CD8-positive, alpha-beta memory T cell (primary cell): ENCODE measurements around the gene LRRC46. TPM values are rescaled to one million over a fixed set of nuclear protein-coding genes. Genes with fewer than 3 reads are reported as not detected.

Experiments
- CTCF ChIA-PET: fragments of 350-600 bp; sonication (Branson Sonifier 250); formaldehyde crosslinking; loops from one replicate; lab custom pipeline; 2021; ENCODE audit warnings: antibody characterized with exemption; lab: Charles Lee
- POLR2A ChIA-PET: fragments of 350-600 bp; sonication (Branson Sonifier 250); formaldehyde crosslinking; loops from one replicate; lab custom pipeline; 2021; ENCODE audit warnings: antibody characterized with exemption; lab: Charles Lee
- DNase-seq, 5 donors: peaks; one replicate each; pipeline versions ENCODE4 v3.0.0 to v3.0.0-alpha.2; 2020 to 2022; ENCODE audit warnings: mixed read lengths in 1 of 5
- H3K27ac ChIP-seq: one replicate; pipeline ENCODE4 v1.7.0; 2013; ENCODE audit warnings: low read depth, mild to moderate bottlenecking, low read length, moderate library complexity
- H3K27me3 ChIP-seq: 2 replicates; pipeline ENCODE4 v1.7.0; 2013; ENCODE audit warnings: low read length, mild to moderate bottlenecking; ENCODE audit not compliant: insufficient read depth, poor library complexity, severe bottlenecking
- H3K36me3 ChIP-seq: 2 replicates; pipeline ENCODE4 v1.7.0; 2013; ENCODE audit warnings: mild to moderate bottlenecking, low read length, moderate library complexity; ENCODE audit not compliant: insufficient read depth
- H3K4me1 ChIP-seq: 2 replicates; pipeline ENCODE4 v1.7.0; 2013; ENCODE audit warnings: mild to moderate bottlenecking, low read length, moderate library complexity; ENCODE audit not compliant: insufficient read depth
- H3K4me3 ChIP-seq: 2 replicates; pipeline ENCODE4 v1.7.0; 2013; ENCODE audit warnings: mild to moderate bottlenecking, low read length
- H3K9me3 ChIP-seq: 2 replicates; pipeline ENCODE4 v1.7.0; 2013; ENCODE audit warnings: mild to moderate bottlenecking, low read length
- H3K27ac Mint-ChIP-seq, 8 donors: one replicate each; pipeline ENCODE4 v1.8.0; 2020 to 2021; ENCODE audit warnings: mixed read lengths in 8 of 8, mild to moderate bottlenecking in 6 of 8, inconsistent platforms in 3 of 8, moderate library complexity in 3 of 8
- H3K27me3 Mint-ChIP-seq, 2 donors: one replicate each; pipeline ENCODE4 v1.8.0; 2020 to 2021; ENCODE audit warnings: mixed read lengths in 2 of 2, mild to moderate bottlenecking in 1 of 2, moderate library complexity in 1 of 2
- H3K36me3 Mint-ChIP-seq, 3 donors: one replicate each; pipeline ENCODE4 v1.8.0; 2020 to 2021; ENCODE audit warnings: mixed read lengths in 3 of 3, inconsistent platforms in 1 of 3, mild to moderate bottlenecking in 1 of 3
- H3K4me1 Mint-ChIP-seq, 3 donors: one replicate each; pipeline ENCODE4 v1.8.0; 2020 to 2021; ENCODE audit warnings: mixed read lengths in 3 of 3, inconsistent platforms in 1 of 3, mild to moderate bottlenecking in 1 of 3
- H3K4me3 Mint-ChIP-seq, 7 donors: one replicate each; pipeline ENCODE4 v1.8.0; 2020 to 2021; ENCODE audit warnings: mixed read lengths in 7 of 7, mild to moderate bottlenecking in 6 of 7, moderate library complexity in 4 of 7, inconsistent platforms in 2 of 7
- H3K9me3 Mint-ChIP-seq, 5 donors: one replicate each; pipeline ENCODE4 v1.8.0; 2020 to 2022; ENCODE audit warnings: mixed read lengths in 5 of 5, mild to moderate bottlenecking in 3 of 5, moderate library complexity in 2 of 5, inconsistent platforms in 1 of 5
- polyA plus RNA-seq: library from polyadenylated mRNA; unstranded; fragments of 300-500 nt; fragmentation: Illumina TruSeq; gene quantifications from one replicate; pipeline ENCODE4 v1.2.3, GENCODE V29; 2021
- total RNA-seq, 2 experiments: library from RNA; stranded (reverse); gene quantifications; one replicate each; pipeline ENCODE4 v1.2.3, GENCODE V29; 2021

The LRRC46 gene
- total and polyA plus RNA-seq, 3 experiments from 2014 or later, result 0.28 to 0.83 (median 0.49) TPM

DNA sequence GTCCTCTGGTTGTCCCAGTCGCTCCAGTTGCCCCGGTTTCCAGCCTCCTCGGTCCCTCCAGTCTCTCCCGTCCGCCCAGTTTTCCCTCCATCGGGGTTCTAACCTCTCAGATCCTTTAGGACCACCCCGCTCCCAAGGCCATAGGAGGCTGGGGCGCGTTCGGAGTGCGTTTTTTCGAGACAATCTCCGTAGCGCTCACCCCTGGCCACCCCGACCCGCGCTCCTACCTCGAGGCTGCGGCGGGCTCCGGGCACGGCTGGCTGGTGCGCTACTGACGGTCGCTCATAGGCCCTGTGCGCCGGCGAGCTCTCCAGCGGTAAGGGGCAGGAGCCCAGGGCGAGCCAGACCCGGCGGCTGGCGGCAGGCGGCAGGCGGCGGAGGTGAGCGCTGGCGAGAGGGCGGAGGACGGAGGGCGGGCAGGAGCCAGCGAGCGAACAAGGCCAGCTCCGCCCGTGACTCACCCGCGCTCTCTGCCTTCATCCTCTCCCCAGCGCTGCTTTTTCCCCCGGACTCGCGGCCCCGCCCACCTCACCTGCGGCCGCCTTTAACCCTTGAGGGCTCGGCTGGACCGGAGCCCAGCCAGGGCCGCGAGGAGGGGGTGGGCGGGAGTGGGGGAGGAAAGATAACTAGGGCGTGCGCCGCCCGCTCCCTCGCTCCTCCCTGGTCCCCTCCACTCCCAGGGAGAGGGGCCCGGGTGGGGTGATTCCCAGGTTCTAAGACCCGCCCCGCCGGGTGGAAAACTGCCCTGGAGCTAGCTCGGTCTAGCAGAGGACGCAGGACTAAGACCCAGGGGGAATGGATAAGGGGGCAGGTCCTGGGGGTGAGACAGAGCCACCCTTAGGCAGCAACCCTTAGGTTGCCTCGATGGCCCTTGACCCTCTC, 19.5 kb downstream of the LRRC46 start, which contains the start of gene SP6:
SP6 (minus strand) TSS at position 472 of the 882 bp plus-strand sequence. CDS start 2,734 bp downstream, outside the sequence.
- H3K27me3 Mint-ChIP-seq, result peaks cover 51 to 84% of the 10 kb centered on the region in 2 donors
- Histone ChIP-seq H3K36me3 (no peaks in the 10 kb centered on the region), H3K4me3 (peak within 1 kb of the TSS; percentile 43), H3K27ac (peak within 1 kb of the TSS; percentile 51), H3K4me1 (peaks cover 30% of the 10 kb centered on the region), H3K27me3 (peaks cover 68% of the 10 kb centered on the region), H3K9me3 (no peaks in the 10 kb centered on the region)
- ChIA-PET CTCF (interaction anchor here (2.6 to 14.0 kb wide), 2 partner anchors 10 to 39 kb away, joined by 13 to 314 read pairs; partner anchors contain the start of genes SCRN2 and SP2), POLR2A (interaction anchor here (1.5 kb wide), 1 partner anchor 45 kb away, joined by 6 read pairs; the partner anchor contains the start of gene SP2)
- H3K36me3 Mint-ChIP-seq, result no peaks in the 10 kb centered on the region
- peaks cover 0 to 2% (median 0%) of the 10 kb centered on the region in 5 donors for H3K9me3 Mint-ChIP-seq
- peaks cover 14 to 31% (median 18%) of the 10 kb centered on the region in 3 donors for H3K4me1 Mint-ChIP-seq
- peak; percentile 31 to 73 (median 48) for DNase-seq
- peak within 1 kb of the TSS; percentile 51 to 79 (median 68) for H3K4me3 Mint-ChIP-seq
- H3K27ac Mint-ChIP-seq, result peak within 1 kb of the TSS in 1 of 8 donors; percentile 11

- peak overlapping the region in 5 of 7 donors; percentile 33 to 65 (median 46) for H3K4me3 Mint-ChIP-seq
Observed at GRCh38 chr17:47851764-47852112, 20.3 kb downstream of the LRRC46 start.

GRCh38 chr17:47852113-47852949, 20.9 kb downstream of the LRRC46 start:
- Mint-ChIP-seq H3K9me3 (peaks cover 0 to 2% (median 0%) of the 10 kb centered on the region in 5 donors), H3K4me3 (peak overlapping the region; percentile 13 to 65 (median 46)), H3K36me3 (no peaks in the 10 kb centered on the region), H3K27me3 (peaks cover 53 to 83% of the 10 kb centered on the region in 2 donors), H3K4me1 (peaks cover 14 to 20% (median 18%) of the 10 kb centered on the region in 3 donors), H3K27ac (peak overlapping the region in 1 of 8 donors; percentile 39)
- H3K4me1 ChIP-seq, result peaks cover 25% of the 10 kb centered on the region
- H3K27me3 ChIP-seq, result peaks cover 54% of the 10 kb centered on the region
- CTCF ChIA-PET, result interaction anchor here (0.6 to 14.0 kb wide), 3 partner anchors 10 to 38 kb away, joined by 3 to 314 read pairs (median 4); partner anchors contain the start of genes SCRN2 and SP2
- POLR2A ChIA-PET, result no interaction called here
- no peak for DNase-seq
- no peaks in the 10 kb centered on the region for H3K9me3 ChIP-seq
- H3K4me3 ChIP-seq, result no peak overlapping the region
- H3K36me3 ChIP-seq, result no peaks in the 10 kb centered on the region
- H3K27ac ChIP-seq, result peak overlapping the region; percentile 39

More at GRCh38 chr17:47851764-47852112, 20.3 kb downstream of the LRRC46 start:
- no peaks in the 10 kb centered on the region for H3K36me3 Mint-ChIP-seq
- H3K4me1 Mint-ChIP-seq, result peaks cover 14 to 26% (median 18%) of the 10 kb centered on the region in 3 donors
- Histone ChIP-seq H3K36me3 (no peaks in the 10 kb centered on the region), H3K27me3 (peaks cover 60% of the 10 kb centered on the region), H3K27ac (peak overlapping the region; percentile 39), H3K4me3 (no peak overlapping the region), H3K9me3 (no peaks in the 10 kb centered on the region), H3K4me1 (peaks cover 30% of the 10 kb centered on the region)
- H3K9me3 Mint-ChIP-seq, result peaks cover 0 to 2% (median 0%) of the 10 kb centered on the region in 5 donors
- CTCF ChIA-PET, result interaction anchor here (1.0 to 14.0 kb wide), 2 partner anchors 11 to 38 kb away, joined by 4 to 314 read pairs; partner anchors contain the start of genes SCRN2 and SP2
- no peak overlapping the region for H3K27ac Mint-ChIP-seq
- POLR2A ChIA-PET, result no interaction called here
- DNase-seq, result no peak
- peaks cover 51 to 84% of the 10 kb centered on the region in 2 donors for H3K27me3 Mint-ChIP-seq

- no peaks in the 10 kb centered on the region for H3K36me3 Mint-ChIP-seq
- Histone ChIP-seq H3K9me3 (no peaks in the 10 kb centered on the region), H3K4me1 (peaks cover 19% of the 10 kb centered on the region), H3K27me3 (peaks cover 41% of the 10 kb centered on the region), H3K36me3 (no peaks in the 10 kb centered on the region), H3K27ac (no peak overlapping the region), H3K4me3 (no peak overlapping the region)
- H3K27ac Mint-ChIP-seq, result no peak overlapping the region
- ChIA-PET POLR2A (no interaction called here), CTCF (interaction anchor here (1.9 to 14.0 kb wide), 2 partner anchors 12 to 36 kb away, joined by 6 to 314 read pairs; partner anchors contain the start of genes SCRN2 and SP2)
- H3K9me3 Mint-ChIP-seq, result peaks cover 0 to 2% (median 0%) of the 10 kb centered on the region in 5 donors
- DNase-seq, result no peak
- H3K4me3 Mint-ChIP-seq, result peak overlapping the region in 2 of 7 donors; percentile 9 to 26
- H3K4me1 Mint-ChIP-seq, result peaks cover 14 to 19% (median 18%) of the 10 kb centered on the region in 3 donors
- peaks cover 52 to 79% of the 10 kb centered on the region in 2 donors for H3K27me3 Mint-ChIP-seq
Observed at GRCh38 chr17:47853616-47854015, 22.1 kb downstream of the LRRC46 start.

GRCh38 chr17:47855737-47856136, 24.3 kb downstream of the LRRC46 start:
- H3K9me3 ChIP-seq, result no peaks in the 10 kb centered on the region
- Mint-ChIP-seq H3K27ac (no peak overlapping the region), H3K4me3 (no peak overlapping the region), H3K36me3 (no peaks in the 10 kb centered on the region), H3K9me3 (peaks cover 0 to 2% (median 0%) of the 10 kb centered on the region in 5 donors), H3K27me3 (peaks cover 41 to 74% of the 10 kb centered on the region in 2 donors), H3K4me1 (peaks cover 8 to 13% (median 12%) of the 10 kb centered on the region in 3 donors)
- peaks cover 12% of the 10 kb centered on the region for H3K4me1 ChIP-seq
- H3K4me3 ChIP-seq, result no peak overlapping the region
- ChIA-PET POLR2A (no interaction called here), CTCF (interaction anchor here (1.2 to 1.7 kb wide), 5 partner anchors 14 to 41 kb away, joined by 3 to 4 read pairs (median 3); partner anchors contain the start of gene MRPL10)
- H3K27ac ChIP-seq, result no peak overlapping the region
- H3K27me3 ChIP-seq, result peaks cover 21% of the 10 kb centered on the region
- no peaks in the 10 kb centered on the region for H3K36me3 ChIP-seq
- DNase-seq, result no peak

DNA sequence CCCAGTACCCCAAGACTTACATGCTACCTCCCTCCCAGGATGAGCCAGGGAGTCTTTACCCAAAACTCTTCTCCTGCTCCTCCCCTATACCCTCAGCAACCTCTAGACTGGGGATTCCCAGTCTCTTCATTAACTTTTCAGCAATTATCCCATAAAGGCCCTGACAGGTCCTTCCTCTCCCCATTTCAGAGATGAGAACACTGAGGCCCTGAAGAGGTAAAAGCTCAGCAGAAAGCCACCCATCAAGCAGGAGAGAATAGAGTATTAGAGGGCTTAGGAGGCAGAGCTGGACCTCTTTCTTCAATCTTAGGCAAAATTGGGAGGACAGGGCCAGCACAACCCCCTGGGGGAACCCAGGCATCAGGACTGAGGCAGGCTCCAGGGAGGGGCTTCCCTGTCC, 25.4 kb downstream of the LRRC46 start:
- Mint-ChIP-seq H3K4me3 (no peak overlapping the region), H3K9me3 (peaks cover 0 to 2% (median 0%) of the 10 kb centered on the region in 5 donors), H3K27me3 (peaks cover 36 to 71% of the 10 kb centered on the region in 2 donors), H3K27ac (no peak overlapping the region), H3K4me1 (peaks cover 7 to 8% (median 8%) of the 10 kb centered on the region in 3 donors), H3K36me3 (no peaks in the 10 kb centered on the region)
- CTCF ChIA-PET, result interaction anchor here (1.2 to 1.7 kb wide), 2 partner anchors 15 to 40 kb away, joined by 3 read pairs; no protein-coding TSS in a partner anchor
- Histone ChIP-seq H3K27me3 (peaks cover 16% of the 10 kb centered on the region), H3K36me3 (no peaks in the 10 kb centered on the region), H3K4me3 (no peak overlapping the region), H3K4me1 (peaks cover 7% of the 10 kb centered on the region), H3K27ac (no peak overlapping the region), H3K9me3 (no peaks in the 10 kb centered on the region)
- POLR2A ChIA-PET, result no interaction called here
- DNase-seq, result no peak
